GM12878 (cell line): ENCODE measurements around the gene LONRF3. TPM values are rescaled to one million over a fixed set of nuclear protein-coding genes. Genes with fewer than 3 reads are reported as not detected.

Source experiments
- ATAC-seq: fragments of 200-7000 bp; cut with Tn5 transposase; 3 replicates; pipeline ENCODE4 v1.9.1; 2020; ENCODE audit warnings: mild to moderate bottlenecking, moderate library complexity
- BruUV-seq: library from RNA; stranded (reverse); fragments of 400-500 nt; replicated peaks from 2 replicates; lab custom pipeline; 2021; lab: Mats Ljungman, UMichigan
- CTCF ChIA-PET: fragments of 300-600 bp; sonication (Branson Sonifier 250); formaldehyde crosslinking; extraction: SDS; loops from one replicate; lab custom pipeline; 2021; ENCODE audit warnings: inconsistent platforms; lab: Yijun Ruan, JAX
- POLR2A ChIA-PET: fragments of 350-600 bp; formaldehyde crosslinking; extraction: SDS; loops from one replicate; lab custom pipeline; 2021; ENCODE audit warnings: inconsistent platforms; lab: Charles Lee
- RAD21 ChIA-PET: fragments of 300-600 bp; sonication (Branson Sonifier 250); formaldehyde crosslinking; loops from one replicate; lab custom pipeline; 2023; ENCODE audit warnings: antibody characterized with exemption; ENCODE audit not compliant: unreplicated experiment; lab: Charles Lee
- SMC1A ChIA-PET: fragments of 300-600 bp; sonication (Branson Sonifier 250); formaldehyde crosslinking; loops from one replicate; lab custom pipeline; 2023; ENCODE audit not compliant: unreplicated experiment, uncharacterized antibody; lab: Charles Lee
- DNase-seq: peaks from one replicate; pipeline ENCODE4 v3.0.0-alpha.2; 2011; ENCODE audit warnings: low read depth, low spot score
- FAIRE-seq: peaks from 3 replicates; lab custom pipeline; 2011; peaks lifted over from hg19 to GRCh38; lab: Jason Lieb, UNC
- H2AFZ ChIP-seq: 2 replicates; pipeline ENCODE4 v1.6.0; 2011; ENCODE audit warnings: low read depth, low read length, control low read depth; ENCODE audit not compliant: control insufficient read depth
- H3K27ac ChIP-seq: 2 replicates; pipeline ENCODE4 v1.5.1; 2011; ENCODE audit warnings: control low read depth; ENCODE audit not compliant: control insufficient read depth, insufficient read depth
- H3K27me3 ChIP-seq, 2 experiments: replicated peaks in 1 of 2; 2 replicates each; pipeline versions ENCODE4 v1.6.0 to v1.6.1; 2011; ENCODE audit warnings: low read length in 1 of 2; ENCODE audit not compliant: control insufficient read depth in 2 of 2, insufficient read depth in 2 of 2
- H3K36me3 ChIP-seq, 2 experiments: 2 replicates each; pipeline ENCODE4 v1.5.1; 2011; ENCODE audit warnings: low read length in 1 of 2; ENCODE audit not compliant: control insufficient read depth in 2 of 2, insufficient read depth in 2 of 2
- H3K4me1 ChIP-seq: 2 replicates; pipeline ENCODE4 v1.6.1; 2011; ENCODE audit warnings: mild to moderate bottlenecking, low read length, moderate library complexity, mixed read lengths; ENCODE audit not compliant: control insufficient read depth, insufficient read depth
- H3K4me2 ChIP-seq: 2 replicates; pipeline ENCODE4 v1.6.0; 2011; ENCODE audit warnings: control low read depth; ENCODE audit not compliant: control insufficient read depth, insufficient read depth
- H3K4me3 ChIP-seq: fragments of 200-600 bp; sonication (generic); 2 replicates; pipeline ENCODE4 v1.5.1; 2016
- H3K79me2 ChIP-seq: 2 replicates; pipeline ENCODE4 v1.6.0; 2011; ENCODE audit warnings: low read length; ENCODE audit not compliant: control insufficient read depth, insufficient read depth
- H3K9ac ChIP-seq: 2 replicates; pipeline ENCODE4 v1.8.0; 2011; ENCODE audit warnings: low read length, control low read depth, mixed read lengths; ENCODE audit not compliant: control insufficient read depth, insufficient read depth
- H3K9me3 ChIP-seq: replicated peaks from 3 replicates; pipeline ENCODE4 v1.5.1; 2011; ENCODE audit warnings: mild to moderate bottlenecking, low read length; ENCODE audit not compliant: control insufficient read depth, insufficient read depth
- H4K20me1 ChIP-seq: 2 replicates; pipeline ENCODE4 v1.6.0; 2011; ENCODE audit not compliant: control insufficient read depth, insufficient read depth
- E2F4 ChIP-seq: IDR thresholded peaks from 2 replicates; pipeline ENCODE4 v1.6.1; 2012; ENCODE audit warnings: low read depth, low read length, improper control_type of control experiment
- HCFC1 ChIP-seq: fragments of 150-350 bp; IDR thresholded peaks from 2 replicates; pipeline ENCODE4 v1.6.1; 2014; ENCODE audit warnings: low read length
- RBBP5 ChIP-seq: fragments of 200-600 bp; sonication (generic); conservative IDR thresholded peaks from 2 replicates; pipeline ENCODE4 v1.6.1; 2016
- RELA ChIP-seq: fragments of 450-650 bp; IDR thresholded peaks from 2 replicates; pipeline ENCODE4 v1.8.0; 2014; ENCODE audit warnings: borderline replicate concordance; ENCODE audit not compliant: partially characterized antibody
- SP1 ChIP-seq: IDR thresholded peaks from one replicate; pipeline ENCODE4 v1.6.1; 2011; ENCODE audit warnings: low read depth, low read length
- ZNF384 ChIP-seq: IDR thresholded peaks from 2 replicates; pipeline ENCODE4 v1.6.1; 2012; ENCODE audit warnings: low read depth, mild to moderate bottlenecking, low read length, improper control_type of control experiment, borderline replicate concordance
- ZSCAN29 ChIP-seq: fragments of 450-650 bp; IDR thresholded peaks from 2 replicates; pipeline ENCODE4 v1.6.1; 2017; ENCODE audit warnings: mild to moderate bottlenecking, moderate library complexity
- WGBS: methylation state at CpG from one replicate; pipeline ENCODE4 v1.1.6; 2016; ENCODE audit warnings: low lambda C conversion rate; ENCODE audit not compliant: insufficient replicate concordance, insufficient coverage; ENCODE audit errors: missing lambda C conversion rate; 5-methylcytosine and 5-hydroxymethylcytosine counted together
- in situ Hi-C: fragments of 300-500 bp; cut with MboI; formaldehyde crosslinking; loops from 9 replicates; pipeline ENCODE4 v1.14.3; 2018; ENCODE audit warnings: mixed read lengths
- intact Hi-C: fragments of 100-400 bp; cut with micrococcal nuclease; formaldehyde crosslinking; loops from one replicate; pipeline ENCODE4 v1.14.2; 2022; ENCODE audit not compliant: unreplicated experiment
- polyA plus RNA-seq, 11 experiments: library from polyadenylated mRNA; depleted of rRNA in 4 of 11; unstranded in 6 of 11; stranded (reverse) in 5 of 11; fragments of >200 nt; fragmentation: Nextera tagmentation in 4 of 11; fragmentation: Illumina TruSeq in 1 of 11; extraction: Ambion mirVana in 4 of 11; extraction: Trizol in 1 of 11; gene quantifications; 1 replicate in 1 of 11; 2 replicates in 10 of 11; pipeline versions ENCODE4 v1.2.1 to v1.2.3, GENCODE V29; 2011 to 2016; ENCODE audit warnings: inconsistent platforms in 2 of 11, missing spikeins in 2 of 11, low read depth in 1 of 11
- total RNA-seq, 4 experiments: library from RNA; depleted of rRNA in 3 of 4; stranded (reverse); fragments of >200 nt in 3 of 4; fragmentation: Illumina TruSeq in 1 of 4; extraction: Trizol in 1 of 4; gene quantifications; 2 replicates each; pipeline versions ENCODE4 v1.2.1 to v1.2.3, GENCODE V29; 2013 to 2021

LONRF3 gene
- total and polyA plus RNA-seq, 10 of the 15 experiments (the other 5 are each of a cell fraction or from before 2014, with no cell fraction given) = 0.05 to 0.23 (median 0.09) TPM; not detected in 3

GRCh38 chrX:118983513-118983912, 9.1 kb downstream of the LONRF3 start (continued):
- no peak for TF ChIP-seq SP1
- TF ChIP-seq, all 136 proteins: peak for 0

GRCh38 chrX:118988911-118989310, 14.5 kb downstream of the LONRF3 start:
- in situ Hi-C loops = no loop called here
- Histone ChIP-seq H3K4me2 (no peak overlapping the region), H3K36me3 (no peaks in the 10 kb centered on the region), H3K9ac (no peak overlapping the region), H3K79me2 (no peaks in the 10 kb centered on the region), H3K27ac (no peak overlapping the region)
- ATAC-seq = no peak
- ChIA-PET CTCF (no interaction called here), POLR2A (no interaction called here)
- intact Hi-C loops = no loop called here
- TF ChIP-seq ZNF384 (no peak), RBBP5 (no peak), RELA (no peak), HCFC1 (no peak), ZSCAN29 (no peak), E2F4 (no peak)
- TF ChIP-seq, all 136 proteins: peak for 0
- Histone ChIP-seq H3K4me3 (no peak overlapping the region), H3K27me3 (no peaks in the 10 kb centered on the region), H3K9me3 (no peaks in the 10 kb centered on the region), H3K4me1 (no peaks in the 10 kb centered on the region), H4K20me1 (no peaks in the 10 kb centered on the region), H2AFZ (no peak overlapping the region)
- BruUV-seq = no TSS peak
- WGBS = 6% methylated on average over 7 of the region's 7 CpGs
- RAD21 ChIA-PET = no interaction called here
- SMC1A ChIA-PET = no interaction called here
- no peak for FAIRE-seq
- no peak for DNase-seq
